Endodermal cell (in vitro differentiated cells): Measurements from ENCODE around the gene ENGASE. TPM values are rescaled to one million over a fixed set of nuclear protein-coding genes. Genes with fewer than 3 reads are reported as not detected.

Source experiments
- DNase-seq: peaks from one replicate; pipeline ENCODE4 v3.0.0-alpha.2; 2017
- H3K27ac ChIP-seq: 2 replicates; pipeline ENCODE4 v1.5.1; 2013; ENCODE audit warnings: mild to moderate bottlenecking, low read depth, low read length, moderate library complexity
- H3K27me3 ChIP-seq: 2 replicates; pipeline ENCODE4 v1.6.1; 2013; ENCODE audit warnings: mild to moderate bottlenecking, low read length, moderate library complexity; ENCODE audit not compliant: insufficient read depth, control insufficient read depth, poor library complexity, severe bottlenecking
- H3K36me3 ChIP-seq: 2 replicates; pipeline ENCODE4 v1.7.0; 2013; ENCODE audit warnings: mild to moderate bottlenecking, low read length, moderate library complexity; ENCODE audit not compliant: control insufficient read depth, insufficient read depth
- H3K4me1 ChIP-seq: one replicate; pipeline ENCODE4 v1.7.0; 2013; ENCODE audit warnings: low read length; ENCODE audit not compliant: control insufficient read depth, insufficient read depth
- H3K4me3 ChIP-seq: 2 replicates; pipeline ENCODE4 v1.5.1; 2013; ENCODE audit warnings: mild to moderate bottlenecking, low read length, moderate library complexity
- H3K9ac ChIP-seq: 2 replicates; pipeline ENCODE4 v1.6.1; 2013; ENCODE audit warnings: mild to moderate bottlenecking, low read length, moderate library complexity; ENCODE audit not compliant: poor library complexity, severe bottlenecking; ENCODE audit errors: extremely low read depth
- H3K9me3 ChIP-seq: 2 replicates; pipeline ENCODE4 v1.6.1; 2013; ENCODE audit warnings: mild to moderate bottlenecking, low read length, moderate library complexity; ENCODE audit not compliant: control insufficient read depth
- H3K27ac Mint-ChIP-seq: 2 replicates; pipeline ENCODE4 v1.8.0; 2020; ENCODE audit warnings: mixed read lengths
- H3K27me3 Mint-ChIP-seq: 2 replicates; pipeline ENCODE4 v1.8.0; 2021; ENCODE audit warnings: mild to moderate bottlenecking, mixed read lengths; ENCODE audit not compliant: insufficient read depth
- H3K36me3 Mint-ChIP-seq: 2 replicates; pipeline ENCODE4 v1.8.0; 2020; ENCODE audit warnings: low read depth, mixed read lengths
- H3K4me1 Mint-ChIP-seq: 2 replicates; pipeline ENCODE4 v1.8.0; 2020; ENCODE audit warnings: mixed read lengths
- H3K4me3 Mint-ChIP-seq: 2 replicates; pipeline ENCODE4 v1.8.0; 2020; ENCODE audit warnings: mild to moderate bottlenecking, moderate library complexity, mixed read lengths
- H3K9me3 Mint-ChIP-seq: 2 replicates; pipeline ENCODE4 v1.8.0; 2020; ENCODE audit warnings: mild to moderate bottlenecking, mixed read lengths
- CTCF ChIP-seq: fragments of 200-600 bp; sonication (generic); conservative IDR thresholded peaks from 2 replicates; pipeline ENCODE4 v1.5.0; 2021; ENCODE audit warnings: antibody characterized with exemption, mild to moderate bottlenecking
- WGBS, 2 experiments: methylation state at CpG; one replicate each; pipeline versions ENCODE4 v1.1.5 to v1.1.7; 2013; ENCODE audit warnings: missing lambda C conversion rate in 2 of 2, mixed read lengths in 1 of 2; ENCODE audit not compliant: insufficient coverage in 1 of 2, insufficient read length in 1 of 2; 5-methylcytosine and 5-hydroxymethylcytosine counted together
- total RNA-seq, 2 donors: library from RNA; stranded (reverse); fragmentation: NEBNext Ultra II Directional in 1 of 2; extraction: Animal tissue kit (Norgen Biotek cat#: 25700) in 1 of 2; gene quantifications; 2 replicates in 1 of 2; 3 replicates in 1 of 2; pipeline ENCODE4 v1.2.1, GENCODE V29; 2021

The ENGASE gene
- total RNA-seq, 2 donors from 2014 or later, result 40.8 to 42.0 TPM

DNA sequence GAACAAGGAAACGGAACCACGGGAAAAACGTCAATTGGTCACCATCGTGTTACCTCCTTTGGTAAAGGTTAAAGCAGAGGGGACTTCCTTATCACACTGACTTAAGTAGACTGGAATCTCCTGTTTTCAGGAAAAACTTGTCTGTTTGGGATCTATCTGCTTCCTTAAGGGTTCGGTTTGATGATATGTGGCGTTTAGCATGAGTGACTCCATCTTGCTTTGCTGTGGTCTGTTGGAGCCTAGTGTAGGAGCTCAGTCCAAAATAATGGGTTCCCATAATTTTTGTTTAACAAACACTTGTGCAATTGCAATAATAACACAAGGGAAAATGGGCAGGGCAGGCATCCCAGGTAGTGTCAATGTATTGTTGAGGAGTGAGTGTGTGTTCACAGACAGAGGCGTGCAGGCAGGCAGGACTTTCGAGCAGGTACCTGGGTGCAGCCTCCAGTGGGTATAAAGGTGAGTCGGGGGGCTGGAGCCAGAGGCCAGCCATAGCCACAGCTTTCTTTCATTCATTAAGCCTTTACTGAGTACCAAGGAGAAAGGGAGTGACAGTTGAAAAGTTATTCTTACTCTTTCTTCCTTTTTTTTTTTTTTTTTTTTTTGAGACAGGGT lies 4.3 kb upstream of the ENGASE start:
- Histone ChIP-seq H3K9ac (no peak overlapping the region), H3K4me1 (no peaks in the 10 kb centered on the region), H3K36me3 (no peaks in the 10 kb centered on the region), H3K27ac (no peak overlapping the region), H3K4me3 (no peak overlapping the region), H3K9me3 (no peaks in the 10 kb centered on the region), H3K27me3 (no peaks in the 10 kb centered on the region)
- H3K9me3 Mint-ChIP-seq, result no peaks in the 10 kb centered on the region
- DNase-seq, result no peak
- H3K4me1 Mint-ChIP-seq, result peaks cover 1% of the 10 kb centered on the region
- no peak overlapping the region for H3K27ac Mint-ChIP-seq
- 87 to 98% methylated on average over 6 to 9 of the region's 9 CpGs for WGBS, 2 experiments
- peaks cover 9% of the 10 kb centered on the region for H3K27me3 Mint-ChIP-seq
- H3K4me3 Mint-ChIP-seq, result no peak overlapping the region
- no peaks in the 10 kb centered on the region for H3K36me3 Mint-ChIP-seq
- no peak for TF ChIP-seq CTCF

DNA sequence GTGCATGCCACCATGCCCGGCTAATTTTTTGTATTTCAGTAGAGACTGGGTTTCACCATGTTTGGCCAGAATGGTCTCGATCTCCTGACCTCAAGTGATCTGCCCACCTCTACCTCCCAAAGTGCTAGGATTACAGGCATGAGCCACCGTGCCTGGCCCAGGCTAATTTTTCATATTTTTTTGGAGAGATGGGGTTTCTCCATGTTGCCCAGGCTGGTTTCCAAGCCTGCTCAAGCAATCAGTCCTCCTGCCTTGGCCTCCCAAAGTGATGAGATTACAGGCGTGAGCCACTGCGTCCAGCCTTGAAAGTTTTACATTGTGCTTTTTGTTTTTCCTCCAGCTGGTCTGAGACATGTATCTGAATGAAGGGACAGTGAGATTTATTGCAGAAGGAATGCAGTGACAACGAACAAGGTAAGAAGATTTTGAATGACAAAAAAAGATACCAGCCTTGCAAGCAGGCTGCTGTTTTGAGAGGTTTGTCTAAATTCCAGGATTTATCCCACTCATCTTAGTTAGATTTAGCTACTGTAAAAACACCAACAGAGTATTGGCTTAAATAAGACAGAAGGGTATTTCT lies 3.4 kb upstream of the ENGASE start:
- Histone ChIP-seq H3K4me3 (no peak overlapping the region), H3K9ac (no peak overlapping the region), H3K27ac (no peak overlapping the region), H3K36me3 (no peaks in the 10 kb centered on the region), H3K9me3 (no peaks in the 10 kb centered on the region), H3K4me1 (no peaks in the 10 kb centered on the region), H3K27me3 (no peaks in the 10 kb centered on the region)
- no peaks in the 10 kb centered on the region for H3K36me3 Mint-ChIP-seq
- H3K4me3 Mint-ChIP-seq, result no peak overlapping the region
- peaks cover 9% of the 10 kb centered on the region for H3K27me3 Mint-ChIP-seq
- H3K9me3 Mint-ChIP-seq, result no peaks in the 10 kb centered on the region
- peaks cover 8% of the 10 kb centered on the region for H3K4me1 Mint-ChIP-seq
- no peak for DNase-seq
- WGBS, 2 experiments, result 92 to 93% methylated on average over 6 of the region's 6 CpGs
- no peak overlapping the region for H3K27ac Mint-ChIP-seq
- TF ChIP-seq CTCF, result no peak

- WGBS, 2 experiments, result 90 to 93% methylated on average over 7 to 10 of the region's 10 CpGs
- Mint-ChIP-seq H3K4me1 (peaks cover 8% of the 10 kb centered on the region), H3K9me3 (no peaks in the 10 kb centered on the region), H3K27me3 (peaks cover 9% of the 10 kb centered on the region), H3K4me3 (no peak overlapping the region), H3K27ac (no peak overlapping the region), H3K36me3 (peaks cover 2% of the 10 kb centered on the region)
- DNase-seq, result peak; percentile 57
- TF ChIP-seq CTCF, result no peak
- no peak overlapping the region for H3K27ac ChIP-seq
- H3K4me3 ChIP-seq, result no peak overlapping the region
- no peaks in the 10 kb centered on the region for H3K9me3 ChIP-seq
- no peak overlapping the region for H3K9ac ChIP-seq
- H3K4me1 ChIP-seq, result no peaks in the 10 kb centered on the region
- H3K36me3 ChIP-seq, result no peaks in the 10 kb centered on the region
- H3K27me3 ChIP-seq, result no peaks in the 10 kb centered on the region
Measured at GRCh38 chr17:79072544-79072943, 2.1 kb upstream of the ENGASE start.
